Endometrial microvascular endothelial cells (primary cell): ENCODE measurements around the gene ADAT1. TPM values are rescaled to one million over a fixed set of nuclear protein-coding genes. Genes with fewer than 3 reads are reported as not detected.

Experiments used
- in situ Hi-C: cut with HindIII; loops from 2 replicates; pipeline ENCODE4 v1.10.0; 2017; ENCODE audit warnings: low sequenced_read_pairs, low pct_unique_long_range_greater_than_20kb; ENCODE audit errors: inconsistent ontology term
- total RNA-seq: library from RNA; depleted of rRNA; stranded (reverse); fragments of >200 nt; gene quantifications from one replicate; pipeline ENCODE4 v1.2.3, GENCODE V29; 2015; ENCODE audit errors: inconsistent ontology term

The ADAT1 gene
- total RNA-seq, 1 donor from 2014 or later, result 58.7 TPM

- in situ Hi-C loops, result no loop called here
Measured at GRCh38 chr16:75588716-75589115, 34.4 kb downstream of the ADAT1 start.

- in situ Hi-C loops, result no loop called here
Measured at GRCh38 chr16:75584108-75584507, 39.0 kb downstream of the ADAT1 start.

- in situ Hi-C loops, result no loop called here
Measured at GRCh38 chr16:75579281-75579834, 43.7 kb downstream of the ADAT1 start.

GRCh38 chr16:75578725-75579124 is 44.4 kb downstream of the ADAT1 start:
- in situ Hi-C loops, result no loop called here

- in situ Hi-C loops, result no loop called here
Measured at GRCh38 chr16:75578212-75578611, 44.9 kb downstream of the ADAT1 start.

GRCh38 chr16:75576384-75576811 is 46.7 kb downstream of the ADAT1 start:
- in situ Hi-C loops, result no loop called here

GRCh38 chr16:75575958-75576357 is 47.1 kb downstream of the ADAT1 start:
- in situ Hi-C loops, result no loop called here

GRCh38 chr16:75573955-75574354 is 49.1 kb downstream of the ADAT1 start:
- in situ Hi-C loops, result loop anchor here (25.0 kb wide), 1 partner anchor 112 kb away; the partner anchor contains the start of gene TMEM170A

GRCh38 chr16:75572864-75573542 is 50.1 kb downstream of the ADAT1 start:
- in situ Hi-C loops, result loop anchor here (25.0 kb wide), 1 partner anchor 111 kb away; the partner anchor contains the start of gene TMEM170A

- in situ Hi-C loops, result loop anchor here (25.0 kb wide), 1 partner anchor 108 kb away; the partner anchor contains the start of gene TMEM170A
Measured at GRCh38 chr16:75570396-75571065, 52.5 kb downstream of the ADAT1 start.

GRCh38 chr16:75567911-75568310 is 55.2 kb downstream of the ADAT1 start:
- in situ Hi-C loops, result loop anchor here (25.0 kb wide), 1 partner anchor 106 kb away; the partner anchor contains the start of gene TMEM170A

- in situ Hi-C loops, result loop anchor here (25.0 kb wide), 1 partner anchor 105 kb away; the partner anchor contains the start of gene TMEM170A
Measured at GRCh38 chr16:75566758-75567255, 56.3 kb downstream of the ADAT1 start.

GRCh38 chr16:75566040-75566757 is 56.9 kb downstream of the ADAT1 start, which contains the start of gene GABARAPL2:
GABARAPL2 (plus strand) TSS chr16:75566379; CDS start chr16:75566487, 108 bp downstream.
- in situ Hi-C loops, result loop anchor here (25.0 kb wide), 1 partner anchor 104 kb away; the partner anchor contains the start of gene TMEM170A

GRCh38 chr16:75565640-75566039 is 57.4 kb downstream of the ADAT1 start:
- in situ Hi-C loops, result loop anchor here (25.0 kb wide), 1 partner anchor 103 kb away; the partner anchor contains the start of gene TMEM170A

- in situ Hi-C loops, result loop anchor here (25.0 kb wide), 1 partner anchor 97 kb away; the partner anchor contains the start of gene TMEM170A
Measured at GRCh38 chr16:75559564-75560372, 63.3 kb downstream of the ADAT1 start.

- in situ Hi-C loops, result loop anchor here (25.0 kb wide), 1 partner anchor 97 kb away; the partner anchor contains the start of gene TMEM170A
Measured at GRCh38 chr16:75558846-75559401, 64.2 kb downstream of the ADAT1 start.

GRCh38 chr16:75556431-75556950 is 66.6 kb downstream of the ADAT1 start:
- in situ Hi-C loops, result loop anchor here (25.0 kb wide), 1 partner anchor 94 kb away; the partner anchor contains the start of gene TMEM170A
